ENCODE measurements around the gene NTF4.
A peak's percentile ranks its signal among the peaks of the same experiment; 100 is the strongest.

DNA sequence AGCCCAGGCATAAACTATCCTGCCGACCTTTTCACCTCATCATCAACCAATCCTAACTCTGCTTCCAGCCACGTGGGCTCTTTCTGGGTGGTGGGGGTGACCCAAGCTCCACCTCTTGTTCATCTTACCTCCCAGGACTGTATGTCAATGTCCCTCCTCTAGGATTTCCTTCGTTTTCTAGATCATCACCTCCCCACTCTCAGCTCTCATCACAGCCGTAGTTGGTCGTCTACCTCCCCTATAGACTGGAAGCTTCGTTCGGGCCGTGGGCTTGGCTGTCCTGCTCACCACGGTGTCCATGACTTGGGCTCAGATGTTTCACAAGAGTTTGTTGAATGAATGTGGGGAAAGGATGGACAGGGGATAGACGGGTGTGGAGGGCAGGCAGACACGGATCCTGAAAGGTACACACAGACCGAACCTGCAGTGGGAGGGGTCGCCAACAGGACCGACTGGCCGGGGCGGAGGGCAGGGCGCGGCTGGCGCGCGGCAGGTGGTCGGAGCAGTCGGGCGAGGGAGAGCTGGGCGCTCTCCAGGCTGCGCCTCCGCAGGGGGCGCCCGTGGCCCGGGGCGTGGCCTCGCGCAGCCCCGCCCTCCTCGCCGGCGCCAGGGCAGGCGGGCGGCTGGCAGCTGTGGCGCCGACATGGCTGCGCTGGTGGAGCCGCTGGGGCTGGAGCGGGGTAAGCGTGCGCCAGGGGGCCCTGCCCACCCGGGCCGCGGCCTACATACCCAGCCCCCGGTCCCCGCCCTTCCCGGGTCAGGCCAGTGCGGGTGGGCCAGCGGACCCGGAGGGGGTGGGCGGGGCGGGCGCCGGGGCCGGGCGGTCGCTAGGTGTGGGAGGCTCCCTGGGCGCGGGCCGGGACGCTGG is 49.4 kb upstream of the NTF4 start, which contains the start of gene LIN7B:
- TF ChIP-seq, protein P1, sequence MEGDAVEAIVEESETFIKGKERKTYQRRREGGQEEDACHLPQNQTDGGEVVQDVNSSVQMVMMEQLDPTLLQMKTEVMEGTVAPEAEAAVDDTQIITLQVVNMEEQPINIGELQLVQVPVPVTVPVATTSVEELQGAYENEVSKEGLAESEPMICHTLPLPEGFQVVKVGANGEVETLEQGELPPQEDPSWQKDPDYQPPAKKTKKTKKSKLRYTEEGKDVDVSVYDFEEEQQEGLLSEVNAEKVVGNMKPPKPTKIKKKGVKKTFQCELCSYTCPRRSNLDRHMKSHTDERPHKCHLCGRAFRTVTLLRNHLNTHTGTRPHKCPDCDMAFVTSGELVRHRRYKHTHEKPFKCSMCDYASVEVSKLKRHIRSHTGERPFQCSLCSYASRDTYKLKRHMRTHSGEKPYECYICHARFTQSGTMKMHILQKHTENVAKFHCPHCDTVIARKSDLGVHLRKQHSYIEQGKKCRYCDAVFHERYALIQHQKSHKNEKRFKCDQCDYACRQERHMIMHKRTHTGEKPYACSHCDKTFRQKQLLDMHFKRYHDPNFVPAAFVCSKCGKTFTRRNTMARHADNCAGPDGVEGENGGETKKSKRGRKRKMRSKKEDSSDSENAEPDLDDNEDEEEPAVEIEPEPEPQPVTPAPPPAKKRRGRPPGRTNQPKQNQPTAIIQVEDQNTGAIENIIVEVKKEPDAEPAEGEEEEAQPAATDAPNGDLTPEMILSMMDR (IDR thresholded peaks at IDR 0.05): peak; percentile 40
- no peak for TF ChIP-seq EZH2 (IDR thresholded peaks at IDR 0.05)

All from neural progenitor cell (in vitro differentiated cells).